ENCODE data around the gene MTO1. TPM values are rescaled to one million over a fixed set of nuclear protein-coding genes. Genes with fewer than 3 reads are reported as not detected.

MTO1 gene
- total RNA-seq, 2 donors from 2014 or later, result 13.7 to 17.8 TPM

- intact Hi-C loops (cut with DNase I), result no loop called here
- TF ChIP-seq, protein P1, sequence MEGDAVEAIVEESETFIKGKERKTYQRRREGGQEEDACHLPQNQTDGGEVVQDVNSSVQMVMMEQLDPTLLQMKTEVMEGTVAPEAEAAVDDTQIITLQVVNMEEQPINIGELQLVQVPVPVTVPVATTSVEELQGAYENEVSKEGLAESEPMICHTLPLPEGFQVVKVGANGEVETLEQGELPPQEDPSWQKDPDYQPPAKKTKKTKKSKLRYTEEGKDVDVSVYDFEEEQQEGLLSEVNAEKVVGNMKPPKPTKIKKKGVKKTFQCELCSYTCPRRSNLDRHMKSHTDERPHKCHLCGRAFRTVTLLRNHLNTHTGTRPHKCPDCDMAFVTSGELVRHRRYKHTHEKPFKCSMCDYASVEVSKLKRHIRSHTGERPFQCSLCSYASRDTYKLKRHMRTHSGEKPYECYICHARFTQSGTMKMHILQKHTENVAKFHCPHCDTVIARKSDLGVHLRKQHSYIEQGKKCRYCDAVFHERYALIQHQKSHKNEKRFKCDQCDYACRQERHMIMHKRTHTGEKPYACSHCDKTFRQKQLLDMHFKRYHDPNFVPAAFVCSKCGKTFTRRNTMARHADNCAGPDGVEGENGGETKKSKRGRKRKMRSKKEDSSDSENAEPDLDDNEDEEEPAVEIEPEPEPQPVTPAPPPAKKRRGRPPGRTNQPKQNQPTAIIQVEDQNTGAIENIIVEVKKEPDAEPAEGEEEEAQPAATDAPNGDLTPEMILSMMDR (IDR thresholded peaks at IDR 0.05), result no peak
- no peak for TF ChIP-seq POLR2A (IDR thresholded peaks at IDR 0.05)
- ATAC-seq, result no peak
- no peak for DNase-seq
- Histone ChIP-seq H3K4me1 (peaks cover 2% of the 10 kb centered on the region), H3K36me3 (replicated peaks in 1 of 2; ENCODE audit: insufficient read depth in 1 of 2, low read depth in 2 of 2) (no peaks in the 10 kb centered on the region), H3K4me3 (no peak overlapping the region), H3K27me3 (no peaks in the 10 kb centered on the region), H3K9me3 (no peaks in the 10 kb centered on the region), H3K27ac (no peak overlapping the region)
- 31 to 38% methylated on average over 1 of the region's 1 CpG for WGBS, 2 donors
Observed at GRCh38 chr6:73509851-73510250, 48.3 kb downstream of the MTO1 start.

GRCh38 chr6:73511796-73512195, 50.3 kb downstream of the MTO1 start:
- Histone ChIP-seq H3K9me3 (no peaks in the 10 kb centered on the region), H3K27me3 (no peaks in the 10 kb centered on the region), H3K4me1 (peaks cover 22% of the 10 kb centered on the region), H3K4me3 (no peak overlapping the region), H3K27ac (no peak overlapping the region), H3K36me3 (replicated peaks in 1 of 2; ENCODE audit: insufficient read depth in 1 of 2, low read depth in 2 of 2) (peaks cover 0 to 6% of the 10 kb centered on the region in 2 donors)
- WGBS, 2 donors, result 75 to 83% methylated on average over 7 of the region's 7 CpGs
- intact Hi-C loops (cut with DNase I), result no loop called here
- DNase-seq, result no peak
- no peak for ATAC-seq
- TF ChIP-seq, protein P1 (IDR thresholded peaks at IDR 0.05), result no peak
- no peak for TF ChIP-seq POLR2A (IDR thresholded peaks at IDR 0.05)

- Histone ChIP-seq H3K27ac (peak overlapping the region in 1 of 4 donors; percentile 34), H3K9me3 (no peaks in the 10 kb centered on the region), H3K36me3 (replicated peaks in 1 of 2; ENCODE audit: insufficient read depth in 1 of 2, low read depth in 2 of 2) (peaks cover 0 to 12% of the 10 kb centered on the region in 2 donors), H3K4me3 (no peak overlapping the region), H3K4me1 (peaks cover 34% of the 10 kb centered on the region), H3K27me3 (no peaks in the 10 kb centered on the region)
- WGBS, 2 donors, result 37 to 45% methylated on average over 3 of the region's 3 CpGs
- TF ChIP-seq, protein P1 (IDR thresholded peaks at IDR 0.05), result no peak
- TF ChIP-seq POLR2A (IDR thresholded peaks at IDR 0.05), result no peak
- ATAC-seq, result no peak
- no peak for DNase-seq
- intact Hi-C loops (cut with DNase I), result no loop called here
Observed at GRCh38 chr6:73513496-73513854, 51.9 kb downstream of the MTO1 start.

- TF ChIP-seq POLR2A (IDR thresholded peaks at IDR 0.05), result peak in 1 of 3 donors; percentile 1
- TF ChIP-seq, protein P1 (IDR thresholded peaks at IDR 0.05), result no peak
- no peaks in the 10 kb centered on the region for H3K27me3 ChIP-seq
- no peaks in the 10 kb centered on the region for H3K9me3 ChIP-seq
- no peak overlapping the region for H3K4me3 ChIP-seq
- no peak for DNase-seq
- intact Hi-C loops (cut with DNase I), result loop anchor here (5.0 kb wide), 1 partner anchor 93 kb away; no protein-coding TSS in a partner anchor
- H3K27ac ChIP-seq, result peak overlapping the region in 2 of 4 donors; percentile 41 to 69
- H3K4me1 ChIP-seq, result peaks cover 43% of the 10 kb centered on the region
- peaks cover 0 to 20% of the 10 kb centered on the region in 2 donors for H3K36me3 ChIP-seq (replicated peaks in 1 of 2; ENCODE audit: insufficient read depth in 1 of 2, low read depth in 2 of 2)
- 43 to 52% methylated on average over 3 of the region's 3 CpGs for WGBS, 2 donors
- ATAC-seq, result no peak
Observed at GRCh38 chr6:73514746-73515110, 53.2 kb downstream of the MTO1 start.

- no peaks in the 10 kb centered on the region for H3K27me3 ChIP-seq
- H3K27ac ChIP-seq, result peak overlapping the region in 2 of 4 donors; percentile 41 to 69
- 30 to 41% methylated on average over 4 of the region's 4 CpGs for WGBS, 2 donors
- H3K9me3 ChIP-seq, result no peaks in the 10 kb centered on the region
- TF ChIP-seq, protein P1 (IDR thresholded peaks at IDR 0.05), result no peak
- no peak for TF ChIP-seq POLR2A (IDR thresholded peaks at IDR 0.05)
- H3K4me3 ChIP-seq, result no peak overlapping the region
- ATAC-seq (no peak), DNase-seq (peak in 1 of 4 donors; percentile 8)
- H3K36me3 ChIP-seq (replicated peaks in 1 of 2; ENCODE audit: insufficient read depth in 1 of 2, low read depth in 2 of 2), result peaks cover 0 to 20% of the 10 kb centered on the region in 2 donors
- intact Hi-C loops (cut with DNase I), result loop anchor here (5.0 kb wide), 1 partner anchor 92 kb away; no protein-coding TSS in a partner anchor
- H3K4me1 ChIP-seq, result peaks cover 43% of the 10 kb centered on the region
Observed at GRCh38 chr6:73515204-73515655, 53.7 kb downstream of the MTO1 start.

All from body of pancreas (tissue), 4 donors.